GM04503 (cell line): ENCODE results near the gene RSPO4.
"Not testable (repeated sequence)": the region's sequence is repeated elsewhere in the genome, so short reads cannot be mapped to it uniquely, and the experiment has no call there.

Source experiments
- DNase-seq: peaks from one replicate; pipeline ENCODE4 v3.0.0-alpha.2; 2012; ENCODE audit warnings: low read depth

Gene RSPO4

DNA sequence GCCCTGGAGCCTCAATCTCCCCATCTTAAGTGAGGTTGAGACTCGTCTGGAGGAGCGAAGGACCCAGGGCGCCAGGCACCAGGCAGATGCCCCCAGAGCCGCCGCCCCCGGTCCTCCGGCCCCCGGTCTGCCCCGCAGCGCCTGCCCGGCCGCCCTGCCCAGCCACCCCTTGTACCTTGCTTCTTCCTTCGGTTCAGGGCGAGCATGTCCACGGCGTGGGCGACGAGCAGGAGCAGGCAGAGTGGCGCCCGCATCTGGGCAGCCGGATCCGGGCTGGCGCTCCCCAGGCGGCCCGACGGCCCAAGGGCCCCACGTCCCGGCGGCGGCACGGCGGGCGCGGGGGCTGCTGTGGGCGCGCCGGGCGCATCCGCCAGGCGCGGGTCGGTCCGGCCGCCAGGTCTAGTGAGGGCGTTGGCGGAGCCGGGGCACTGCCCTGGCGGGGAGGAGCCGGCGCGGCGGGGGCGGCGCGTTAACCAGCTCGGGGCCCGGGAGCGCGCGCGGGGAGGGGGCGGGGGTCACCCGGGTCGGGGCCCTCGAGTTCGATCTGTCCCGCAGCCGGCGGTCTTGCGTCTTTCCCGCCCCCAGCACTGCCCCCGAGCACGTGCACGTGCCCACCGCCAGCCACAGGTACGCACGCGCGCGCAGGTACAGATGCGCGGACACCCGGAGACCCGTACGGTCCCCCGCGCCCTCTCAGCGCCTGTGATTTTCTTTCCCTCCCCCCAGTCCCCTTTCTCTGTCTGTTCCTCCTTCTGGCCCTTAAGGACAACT is at the start of gene RSPO4:
Gene RSPO4, minus strand, starts transcription at position 401 of the 771 bp plus-strand sequence. Its CDS starts 147 bp downstream, at position 254.
- DNase-seq: no peak

- no peak for DNase-seq
Observed at GRCh38 chr20:1050440-1050839, 48.3 kb upstream of the RSPO4 start.

- DNase-seq: no peak
Observed at GRCh38 chr20:1045860-1046418, 43.8 kb upstream of the RSPO4 start.

- DNase-seq: no peak
Observed at GRCh38 chr20:1041845-1042390, 39.8 kb upstream of the RSPO4 start.

GRCh38 chr20:1038205-1038604 is 36.1 kb upstream of the RSPO4 start:
- no peak for DNase-seq

- DNase-seq: no peak
Observed at GRCh38 chr20:1037039-1037438, 34.9 kb upstream of the RSPO4 start.

DNA sequence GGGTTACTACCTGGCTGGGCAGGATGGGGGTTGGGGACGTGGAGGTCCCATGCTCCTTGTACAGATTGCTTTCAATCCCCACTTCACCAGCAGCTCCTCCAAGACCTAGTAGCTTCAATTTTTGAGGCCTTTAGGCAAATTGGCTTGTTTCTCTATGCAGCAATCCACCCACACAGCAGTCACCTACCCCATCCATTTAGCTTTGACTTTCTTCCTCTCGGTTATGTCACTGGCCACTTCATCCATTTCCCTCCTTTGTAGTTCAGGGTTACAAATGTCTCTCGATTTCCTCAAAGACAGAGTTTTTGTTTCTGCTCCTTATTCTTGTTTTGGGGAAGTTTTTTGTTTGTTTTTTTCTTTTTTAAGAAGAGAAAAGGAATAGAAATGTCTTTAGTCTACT is 33.4 kb upstream of the RSPO4 start:
- no peak for DNase-seq

DNA sequence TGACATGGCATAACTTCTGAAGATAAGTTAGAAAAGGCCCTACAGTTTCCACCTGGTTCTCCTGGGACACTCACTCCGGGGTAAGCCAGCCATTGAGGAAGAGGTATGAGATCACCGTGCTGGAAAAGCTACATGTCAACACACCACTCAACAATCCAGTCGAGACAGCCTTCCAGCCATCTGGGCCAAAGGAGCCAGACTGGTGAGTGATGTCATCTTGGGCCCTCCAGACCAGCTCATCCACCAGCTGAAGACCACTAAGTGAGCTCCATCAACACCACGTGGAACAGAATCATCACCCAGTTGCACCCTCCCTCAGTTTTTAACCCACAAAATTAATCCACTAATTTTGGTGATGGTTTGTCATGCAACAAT is 32.3 kb upstream of the RSPO4 start:
- DNase-seq: no peak

DNA sequence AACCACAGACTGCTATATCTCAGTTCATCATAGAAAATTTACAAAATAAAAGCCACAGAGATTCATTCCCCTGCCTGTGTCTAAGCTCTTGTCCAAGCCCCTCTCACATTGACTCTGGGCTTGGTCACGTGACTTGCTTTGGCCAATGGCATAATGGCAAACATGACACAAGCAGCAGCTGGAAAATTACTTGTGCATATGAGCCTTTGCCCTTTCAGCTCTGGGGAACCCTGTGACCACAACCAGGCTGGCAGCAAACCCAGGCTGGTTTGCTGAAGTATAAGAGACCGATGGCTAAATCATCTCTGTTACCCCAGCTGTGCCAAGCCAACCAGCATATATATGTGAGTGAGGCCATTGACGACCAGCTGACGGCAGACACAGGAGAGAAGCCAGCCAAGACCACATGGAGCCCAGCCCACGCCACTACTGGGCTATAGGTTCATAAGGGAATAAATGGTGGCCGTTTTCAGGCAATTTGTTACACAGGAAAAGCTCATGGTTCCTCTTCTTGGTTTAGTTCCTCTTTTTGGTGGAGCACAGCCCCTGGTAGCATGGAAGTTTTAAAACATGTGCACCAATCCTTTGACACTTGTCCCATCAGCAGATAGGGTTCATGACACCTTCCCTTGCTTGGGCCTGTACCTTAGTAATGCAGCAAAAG is 31.8 kb upstream of the RSPO4 start:
- no peak for DNase-seq

DNA sequence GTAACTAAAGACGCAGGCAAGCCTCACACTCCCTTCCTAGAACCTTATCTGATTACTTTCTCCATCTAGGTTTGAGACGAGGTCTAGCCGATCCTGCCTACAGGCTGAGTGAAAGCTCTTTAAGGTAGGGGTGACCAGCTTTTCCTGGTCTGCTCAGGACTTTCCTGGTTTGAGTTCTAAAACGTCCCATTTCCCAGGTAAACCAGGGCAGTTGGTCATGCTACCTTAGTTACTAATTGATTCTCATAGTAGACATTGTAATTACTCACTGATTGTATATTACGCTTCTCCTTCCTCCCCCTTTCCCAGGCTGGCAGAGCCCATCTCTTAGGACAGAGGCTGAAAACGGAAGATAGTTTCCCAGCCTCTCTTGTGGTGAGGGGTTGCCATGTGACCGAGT is 27.9 kb upstream of the RSPO4 start:
- DNase-seq: no peak

GRCh38 chr20:1026214-1026613 is 24.1 kb upstream of the RSPO4 start:
- DNase-seq: not testable (repeated sequence)

- no peak for DNase-seq
Observed at GRCh38 chr20:1022871-1023270, 20.8 kb upstream of the RSPO4 start.

GRCh38 chr20:1020614-1021013 is 18.5 kb upstream of the RSPO4 start:
- no peak for DNase-seq

GRCh38 chr20:1019344-1019743 is 17.2 kb upstream of the RSPO4 start:
- no peak for DNase-seq

GRCh38 chr20:1017677-1018076 is 15.6 kb upstream of the RSPO4 start:
- DNase-seq: no peak

GRCh38 chr20:1015181-1015580 is 13.1 kb upstream of the RSPO4 start:
- no peak for DNase-seq

GRCh38 chr20:1014471-1014870 is 12.4 kb upstream of the RSPO4 start:
- DNase-seq: no peak

GRCh38 chr20:1013566-1014340 is 11.6 kb upstream of the RSPO4 start:
- DNase-seq: no peak

- no peak for DNase-seq
Observed at GRCh38 chr20:1012359-1013168, 10.5 kb upstream of the RSPO4 start.

- DNase-seq: no peak
Observed at GRCh38 chr20:1010659-1011058, 8.5 kb upstream of the RSPO4 start.

GRCh38 chr20:1005452-1006027 is 3.4 kb upstream of the RSPO4 start:
- DNase-seq: no peak
